K562 (cell line): ENCODE measurements around the gene ACER1. TPM values are rescaled to one million over a fixed set of nuclear protein-coding genes. Genes with fewer than 3 reads are reported as not detected.

ENCODE experiments used
- ATAC-seq: fragments of 200-7000 bp; cut with Tn5 transposase; 3 replicates; pipeline ENCODE4 v1.9.1; 2020; ENCODE audit warnings: moderate library complexity
- BruUV-seq: library from RNA; stranded (reverse); fragments of 400-500 nt; replicated peaks from 2 replicates; lab custom pipeline; 2021; lab: Mats Ljungman, UMichigan
- CTCF ChIA-PET: fragments of 300-600 bp; formaldehyde crosslinking; extraction: SDS; loops from one replicate; lab custom pipeline; 2021; ENCODE audit warnings: low intra/inter-chr PET ratio; lab: Yijun Ruan, JAX
- POLR2A ChIA-PET: fragments of 300-600, 350-650 bp; sonication (Branson Sonifier 250); formaldehyde crosslinking; extraction: SDS; loops from one replicate; lab custom pipeline; 2021; ENCODE audit warnings: antibody characterized with exemption, inconsistent platforms; lab: Yijun Ruan, JAX
- DNase-seq, 4 experiments: peaks; one replicate each; pipeline versions ENCODE4 v3.0.0 to v3.0.0-alpha.2; 2011 to 2018; ENCODE audit warnings: low spot score in 3 of 4, mixed read lengths in 3 of 4; ENCODE audit errors: extremely low read depth in 1 of 4
- FAIRE-seq: peaks from 2 replicates; lab custom pipeline; 2011; peaks lifted over from hg19 to GRCh38; lab: Jason Lieb, UNC
- H2AFZ ChIP-seq: 2 replicates; pipeline ENCODE4 v1.6.0; 2011; ENCODE audit warnings: low read depth, low read length, control low read depth, inconsistent platforms
- H3K27ac ChIP-seq: fragments of 200-600 bp; 3 replicates; pipeline ENCODE4 v1.8.0; 2011; ENCODE audit warnings: low read depth, mild to moderate bottlenecking, control low read depth, inconsistent platforms, low read length, moderate library complexity, mixed read lengths; ENCODE audit errors: extremely low read depth
- H3K27me3 ChIP-seq, 2 experiments: fragments of 300-600 bp in 1 of 2; 2 replicates in 1 of 2; 3 replicates in 1 of 2; pipeline versions ENCODE4 v1.6.0 to v1.8.0; 2011; ENCODE audit warnings: inconsistent platforms in 2 of 2, low read length in 2 of 2, mild to moderate bottlenecking in 1 of 2, mixed read lengths in 1 of 2, moderate library complexity in 1 of 2; ENCODE audit not compliant: control insufficient read depth in 2 of 2, insufficient read depth in 2 of 2
- H3K36me3 ChIP-seq: fragments of 300-600 bp; 3 replicates; pipeline ENCODE4 v1.8.0; 2011; ENCODE audit warnings: mild to moderate bottlenecking, low read length, inconsistent platforms; ENCODE audit not compliant: control insufficient read depth, insufficient read depth
- H3K4me1 ChIP-seq, 2 experiments: fragments of 200-600 bp in 1 of 2; replicated peaks in 1 of 2; 2 replicates in 1 of 2; 3 replicates in 1 of 2; pipeline versions ENCODE4 v1.5.1 to v1.8.0; 2011; ENCODE audit warnings: inconsistent platforms in 2 of 2, low read length in 2 of 2, mild to moderate bottlenecking in 1 of 2, mixed read lengths in 1 of 2, moderate library complexity in 1 of 2; ENCODE audit not compliant: control insufficient read depth in 2 of 2, insufficient read depth in 2 of 2
- H3K4me2 ChIP-seq: 2 replicates; pipeline ENCODE4 v1.6.1; 2011; ENCODE audit warnings: low read length, control low read depth, inconsistent platforms, mixed read lengths; ENCODE audit not compliant: insufficient read depth
- H3K4me3 ChIP-seq: fragments of 200-600 bp; sonication (generic), shearing (Covaris generic); 2 replicates; pipeline ENCODE4 v1.5.1; 2016; ENCODE audit warnings: control low read depth, inconsistent platforms
- H3K79me2 ChIP-seq: fragments of 200-600 bp; 3 replicates; pipeline ENCODE4 v1.8.0; 2011; ENCODE audit warnings: low read length, inconsistent platforms; ENCODE audit not compliant: control insufficient read depth, insufficient read depth
- H3K9ac ChIP-seq, 2 experiments: 2 replicates each; pipeline versions ENCODE4 v1.6.0 to v1.6.1; 2011; ENCODE audit warnings: low read depth in 2 of 2, low read length in 2 of 2, control low read depth in 1 of 2, inconsistent platforms in 1 of 2, mild to moderate bottlenecking in 1 of 2, mixed read lengths in 1 of 2; ENCODE audit not compliant: insufficient read depth in 1 of 2
- H3K9me1 ChIP-seq: one replicate; pipeline ENCODE4 v1.6.0; 2011; ENCODE audit warnings: inconsistent platforms, mild to moderate bottlenecking, low read length, moderate library complexity; ENCODE audit not compliant: control insufficient read depth, insufficient read depth
- H3K9me3 ChIP-seq: replicated peaks from 2 replicates; pipeline ENCODE4 v1.5.1; 2011; ENCODE audit warnings: low read depth, low read length, inconsistent platforms; ENCODE audit not compliant: control insufficient read depth, insufficient read depth
- H4K20me1 ChIP-seq: replicated peaks from 2 replicates; pipeline ENCODE4 v1.6.1; 2011; ENCODE audit warnings: low read length, inconsistent platforms, mixed read lengths; ENCODE audit not compliant: control insufficient read depth, insufficient read depth
- CBX2 ChIP-seq: fragments of 200-600 bp; sonication (generic); IDR thresholded peaks from one replicate; pipeline ENCODE4 v1.6.1; 2012; ENCODE audit warnings: mild to moderate bottlenecking, low read length, inconsistent platforms; ENCODE audit not compliant: insufficient read depth, poor library complexity, severe bottlenecking
- FOSL1 ChIP-seq: fragments of 200-800 bp; sonication (Bioruptor generic); conservative IDR thresholded peaks from 2 replicates; pipeline ENCODE4 v1.6.1; 2016; ENCODE audit warnings: missing genetic modification characterization, missing compliant biosample characterization
- FOXA1 ChIP-seq: fragments of 450-650 bp; IDR thresholded peaks from 2 replicates; pipeline ENCODE4 v1.6.1; 2016; ENCODE audit warnings: mild to moderate bottlenecking, borderline replicate concordance
- HMG20B ChIP-seq: fragments of 250-450 bp; sonication (Bioruptor Pico); IDR thresholded peaks from 2 replicates; pipeline ENCODE4 v1.5.0; 2021; ENCODE audit warnings: mild to moderate bottlenecking
- KLF16 ChIP-seq: IDR thresholded peaks from 2 replicates; pipeline ENCODE4 v1.6.1; 2016; ENCODE audit warnings: antibody characterized with exemption
- MED1 ChIP-seq: sonication (generic); formaldehyde crosslinking; IDR thresholded peaks from 2 replicates; pipeline ENCODE4 v1.8.1; 2023; ENCODE audit warnings: missing genetic modification reagents, borderline replicate concordance
- PHB2 ChIP-seq: fragments of 450-650 bp; IDR thresholded peaks from 2 replicates; pipeline ENCODE4 v1.6.1; 2017; ENCODE audit warnings: low read depth
- POLR2A ChIP-seq: fragments of 450-650 bp; conservative IDR thresholded peaks from 2 replicates; pipeline ENCODE4 v1.6.1; 2016
- POLR2G ChIP-seq: fragments of 200-400 bp; formaldehyde crosslinking; IDR thresholded peaks from 2 replicates; pipeline ENCODE4 v1.6.1; 2017; ENCODE audit warnings: low read depth, mild to moderate bottlenecking, antibody characterized with exemption, low read length, moderate library complexity
- RBFOX2 ChIP-seq: fragments of 200-400 bp; formaldehyde crosslinking; IDR thresholded peaks from 2 replicates; pipeline ENCODE4 v1.6.1; 2017; ENCODE audit warnings: low read depth, mild to moderate bottlenecking, low read length, moderate library complexity
- RFX5 ChIP-seq: IDR thresholded peaks from 2 replicates; pipeline ENCODE4 v1.6.1; 2011; ENCODE audit warnings: low read depth, mild to moderate bottlenecking, improper control_type of control experiment, low read length
- SMAD4 ChIP-seq: fragments of 250-450 bp; sonication (Bioruptor Pico); conservative IDR thresholded peaks from 2 replicates; pipeline ENCODE4 v1.8.0; 2021; ENCODE audit warnings: inconsistent platforms, mild to moderate bottlenecking, moderate library complexity
- SREBF2 ChIP-seq: sonication (generic); formaldehyde crosslinking; IDR thresholded peaks from 2 replicates; pipeline ENCODE4 v1.4.0; 2020; ENCODE audit warnings: mild to moderate bottlenecking, missing genetic modification reagents
- THRA ChIP-seq: fragments of 450-650 bp; IDR thresholded peaks from 2 replicates; pipeline ENCODE4 v1.6.1; 2017; ENCODE audit warnings: mild to moderate bottlenecking, moderate library complexity
- ZBTB49 ChIP-seq: sonication (generic); formaldehyde crosslinking; IDR thresholded peaks from 2 replicates; pipeline ENCODE4 v1.8.0; 2022; ENCODE audit warnings: missing genetic modification reagents, mild to moderate bottlenecking, borderline replicate concordance
- ZBTB7A ChIP-seq: IDR thresholded peaks from 2 replicates; pipeline ENCODE4 v1.6.1; 2011; ENCODE audit warnings: low read depth, mild to moderate bottlenecking, low read length, moderate library complexity, borderline replicate concordance; ENCODE audit not compliant: control insufficient read depth
- WGBS: fragments of 100-300 bp; shearing (Covaris generic); methylation state at CpG from one replicate; pipeline ENCODE4 v1.1.6; 2016; ENCODE audit warnings: low coverage, mixed read lengths; ENCODE audit not compliant: insufficient coverage; ENCODE audit errors: missing lambda C conversion rate; 5-methylcytosine and 5-hydroxymethylcytosine counted together
- in situ Hi-C: fragments of 300-500 bp; cut with MboI; formaldehyde crosslinking; loops from 4 replicates; pipeline ENCODE4 v1.15.0; 2018; ENCODE audit warnings: inconsistent platforms, mixed read lengths
- intact Hi-C: fragments of 100-400 bp; cut with micrococcal nuclease; formaldehyde crosslinking; loops from 2 replicates; pipeline ENCODE4 v1.14.2; 2022
- polyA plus RNA-seq, 8 experiments: library from polyadenylated mRNA; depleted of rRNA in 4 of 8; stranded (reverse) in 5 of 8; unstranded in 3 of 8; fragments of >200 nt; fragmentation: Nextera tagmentation in 2 of 8; fragmentation: Illumina TruSeq in 1 of 8; extraction: Ambion mirVana in 2 of 8; extraction: Trizol in 1 of 8; gene quantifications; 2 replicates each; pipeline versions ENCODE4 v1.2.1 to v1.2.3, GENCODE V29; 2011 to 2014; ENCODE audit warnings: inconsistent platforms in 1 of 8, missing spikeins in 1 of 8
- total RNA-seq, 7 experiments: library from RNA; depleted of rRNA in 6 of 7; stranded (reverse); fragments of >200 nt in 6 of 7; fragmentation: Illumina TruSeq in 2 of 7; extraction: Trizol in 2 of 7; gene quantifications; 2 replicates each; pipeline versions ENCODE4 v1.2.1 to v1.2.3, GENCODE V29; 2011 to 2021; ENCODE audit warnings: low replicate concordance in 1 of 7
- TF ChIP-seq, protein P1 (sequence below): fragments of 250-450 bp; sonication (Bioruptor Pico); IDR thresholded peaks from 2 replicates; pipeline ENCODE4 v1.6.1; 2021; ENCODE audit warnings: mild to moderate bottlenecking

Gene ACER1
- total and polyA plus RNA-seq, 9 of the 15 experiments (the other 6 are each of a cell fraction or from before 2014, with no cell fraction given) = not detected

DNA sequence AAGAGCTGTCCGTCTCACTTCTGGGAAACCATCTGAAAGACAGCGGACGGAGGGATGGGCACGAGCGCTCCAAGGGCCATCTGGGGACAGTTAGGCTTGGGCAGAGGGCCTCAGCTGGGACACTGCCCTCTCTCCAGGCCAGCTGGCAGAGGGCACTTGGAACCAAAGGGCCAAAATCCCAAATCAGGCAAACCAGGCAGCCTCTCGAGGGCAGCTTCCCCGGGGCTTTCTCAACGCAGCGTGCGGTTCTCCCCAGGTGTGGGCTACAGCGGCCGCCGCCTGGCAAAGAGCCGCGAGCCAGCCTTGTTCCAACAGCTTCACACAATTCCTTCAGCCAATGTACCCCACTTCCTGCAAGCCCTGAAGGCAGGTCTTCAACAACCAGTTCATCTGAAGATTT is 58.7 kb downstream of the ACER1 start:
- H3K27ac ChIP-seq = no peak overlapping the region
- intact Hi-C loops = no loop called here
- no peak for FAIRE-seq
- in situ Hi-C loops = no loop called here
- H3K9me3 ChIP-seq = no peaks in the 10 kb centered on the region
- H3K4me1 ChIP-seq = peaks cover 78 to 88% of the 10 kb centered on the region in 2 experiments
- H3K79me2 ChIP-seq = peaks cover 97% of the 10 kb centered on the region
- no peak for ATAC-seq
- ChIA-PET POLR2A (interaction anchor here (1.0 kb wide), 1 partner anchor 14 kb away, joined by 3 read pairs; no protein-coding TSS in a partner anchor), CTCF (no interaction called here)
- H3K9me1 ChIP-seq = peaks cover 5% of the 10 kb centered on the region
- H3K4me2 ChIP-seq = peak overlapping the region; percentile 70; the same call in 1 of the 2 replicates
- H3K36me3 ChIP-seq = peaks cover 42% of the 10 kb centered on the region; the same call in 2 of the 3 replicates
- no peak overlapping the region for H3K4me3 ChIP-seq
- TF ChIP-seq SREBF2 = no peak
- TF ChIP-seq FOSL1 = no peak
- TF ChIP-seq SMAD4 (CRISPR knock-in tag) = no peak
- TF ChIP-seq ZBTB7A = 0 out of 2 replicates have a peak, but pooled peaks have one; percentile 1
- no peak for TF ChIP-seq ZBTB49 (CRISPR knock-in tag)
- TF ChIP-seq CBX2 = no peak
- TF ChIP-seq POLR2G = peak; percentile 48
- TF ChIP-seq RBFOX2 = peak; percentile 46
- TF ChIP-seq PHB2 = no peak
- TF ChIP-seq THRA = no peak
- no peak for TF ChIP-seq MED1 (CRISPR knock-in tag)
- TF ChIP-seq, protein P1, sequence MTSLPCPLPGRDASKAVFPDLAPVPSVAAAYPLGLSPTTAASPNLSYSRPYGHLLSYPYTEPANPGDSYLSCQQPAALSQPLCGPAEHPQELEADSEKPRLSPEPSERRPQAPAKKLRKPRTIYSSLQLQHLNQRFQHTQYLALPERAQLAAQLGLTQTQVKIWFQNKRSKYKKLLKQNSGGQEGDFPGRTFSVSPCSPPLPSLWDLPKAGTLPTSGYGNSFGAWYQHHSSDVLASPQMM = no peak
- no peak for TF ChIP-seq FOXA1
- no peak for TF ChIP-seq HMG20B (CRISPR knock-in tag)
- TF ChIP-seq POLR2A = no peak
- no peak for TF ChIP-seq KLF16
- TF ChIP-seq RFX5 = no peak
- TF ChIP-seq, all 486 proteins: peak for 3
- no peak overlapping the region for H2AFZ ChIP-seq
- H3K27me3 ChIP-seq = no peaks in the 10 kb centered on the region
- WGBS = 86% methylated on average over 8 of the region's 15 CpGs
- peak in 1 of 4 experiments; percentile 2 for DNase-seq
- peak overlapping the region in 1 of 2 experiments; percentile 63; a peak in 2 of 4 replicates for H3K9ac ChIP-seq
- H4K20me1 ChIP-seq = peaks cover 41% of the 10 kb centered on the region; the same call in 1 of the 2 replicates
- no TSS peak for BruUV-seq
